Natural killer cell treated with Interleukin-12 subunit alpha and Interleukin-12 subunit beta and Interleukin-15 and Interleukin-18, amount 100 ng/mL, for 72 hours (primary cell): ENCODE results near the gene PPP1R9A. TPM values are rescaled to one million over a fixed set of nuclear protein-coding genes. Genes with fewer than 3 reads are reported as not detected.

ENCODE experiments used
- ATAC-seq, 2 donors: fragments of 150-1000 bp; cut with Tn5 transposase in 1 of 2; sonication (Bioruptor Pico), chemical (Tn5 transposase) in 1 of 2; 2 replicates each; pipeline ENCODE4 v1.10.0; 2021
- DNase-seq: peaks from one replicate; pipeline ENCODE4 v3.0.0; 2022; ENCODE audit warnings: low spot score
- H3K27ac Mint-ChIP-seq, 2 donors: 1 replicate in 1 of 2; 2 replicates in 1 of 2; pipeline ENCODE4 v1.8.0; 2022; ENCODE audit warnings: mixed read lengths in 2 of 2, mild to moderate bottlenecking in 1 of 2, moderate library complexity in 1 of 2
- H3K27me3 Mint-ChIP-seq, 2 donors: 1 replicate in 1 of 2; 2 replicates in 1 of 2; pipeline ENCODE4 v1.8.0; 2022; ENCODE audit warnings: mixed read lengths in 2 of 2
- H3K36me3 Mint-ChIP-seq: one replicate; pipeline ENCODE4 v1.8.0; 2022; ENCODE audit warnings: mixed read lengths
- H3K4me1 Mint-ChIP-seq, 2 donors: 1 replicate in 1 of 2; 2 replicates in 1 of 2; pipeline ENCODE4 v1.8.0; 2022; ENCODE audit warnings: low read depth in 2 of 2, mixed read lengths in 2 of 2, mild to moderate bottlenecking in 1 of 2
- H3K4me3 Mint-ChIP-seq: one replicate; pipeline ENCODE4 v1.8.0; 2022; ENCODE audit warnings: mixed read lengths
- H3K9me3 Mint-ChIP-seq: 2 replicates; pipeline ENCODE4 v1.8.0; 2022; ENCODE audit warnings: mixed read lengths
- total RNA-seq, 2 donors: library from RNA; stranded (reverse); gene quantifications; one replicate each; pipeline ENCODE4 v1.2.3, GENCODE V29; 2022

Gene PPP1R9A
- total RNA-seq, 2 donors from 2014 or later, result 0.69 to 1.8 TPM

GRCh38 chr7:95095259-95095965 lies 188.0 kb downstream of the PPP1R9A start:
- Mint-ChIP-seq H3K9me3 (no peaks in the 10 kb centered on the region), H3K4me3 (no peak overlapping the region), H3K27me3 (peaks cover 0 to 4% of the 10 kb centered on the region in 2 donors), H3K4me1 (no peaks in the 10 kb centered on the region), H3K27ac (no peak overlapping the region), H3K36me3 (no peaks in the 10 kb centered on the region)
- DNase-seq, result no peak
- ATAC-seq, result no peak

GRCh38 chr7:95095966-95096540 lies 188.7 kb downstream of the PPP1R9A start:
- ATAC-seq (peak in 1 of 2 donors; percentile 6), DNase-seq (no peak)
- H3K27me3 Mint-ChIP-seq, result peaks cover 0 to 4% of the 10 kb centered on the region in 2 donors
- H3K9me3 Mint-ChIP-seq, result no peaks in the 10 kb centered on the region
- H3K4me3 Mint-ChIP-seq, result no peak overlapping the region
- H3K27ac Mint-ChIP-seq, result no peak overlapping the region
- H3K4me1 Mint-ChIP-seq, result no peaks in the 10 kb centered on the region
- no peaks in the 10 kb centered on the region for H3K36me3 Mint-ChIP-seq

DNA sequence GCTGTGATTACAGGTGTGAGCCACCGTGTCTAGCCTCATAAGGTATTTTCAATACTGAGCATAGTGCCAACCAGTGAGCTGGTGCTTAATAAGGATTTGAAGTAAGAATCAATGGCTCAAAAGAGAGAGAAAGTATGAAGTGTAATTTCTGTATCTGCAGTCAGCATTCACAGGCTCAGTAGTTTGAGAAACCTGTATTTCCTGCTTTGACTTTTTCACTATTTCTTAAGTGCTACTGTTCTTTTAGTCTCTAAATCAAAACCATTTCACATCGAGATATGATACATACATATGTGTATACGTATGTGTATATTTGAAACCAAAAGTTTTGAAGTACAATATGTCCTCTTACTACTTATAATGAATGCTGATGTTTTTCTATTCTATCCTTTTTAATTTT lies 189.9 kb downstream of the PPP1R9A start:
- ATAC-seq (no peak), DNase-seq (no peak)
- no peaks in the 10 kb centered on the region for H3K9me3 Mint-ChIP-seq
- no peak overlapping the region for H3K27ac Mint-ChIP-seq
- H3K4me3 Mint-ChIP-seq, result no peak overlapping the region
- H3K27me3 Mint-ChIP-seq, result peaks cover 0 to 4% of the 10 kb centered on the region in 2 donors
- no peaks in the 10 kb centered on the region for H3K4me1 Mint-ChIP-seq
- no peaks in the 10 kb centered on the region for H3K36me3 Mint-ChIP-seq

DNA sequence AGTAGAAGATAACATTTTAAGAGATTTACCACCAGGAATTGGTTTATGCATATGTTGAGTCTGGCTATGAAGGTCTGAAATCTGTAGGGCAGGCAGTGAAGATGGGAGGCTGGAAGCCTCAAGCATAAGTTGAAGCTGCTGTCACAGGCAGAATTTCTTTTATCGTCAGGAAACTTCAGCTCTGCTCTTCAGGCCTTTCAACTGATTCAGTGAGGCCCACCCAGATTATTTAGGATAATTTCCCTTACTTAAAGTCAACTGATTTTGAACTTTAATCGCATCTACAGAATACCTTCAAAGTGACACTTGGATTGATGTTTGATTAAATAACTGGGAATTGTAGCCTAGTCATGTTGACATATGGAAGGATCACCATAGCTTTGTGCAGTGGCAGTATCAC lies 190.5 kb downstream of the PPP1R9A start:
- ATAC-seq (no peak), DNase-seq (no peak)
- no peak overlapping the region for H3K27ac Mint-ChIP-seq
- no peaks in the 10 kb centered on the region for H3K9me3 Mint-ChIP-seq
- no peaks in the 10 kb centered on the region for H3K4me1 Mint-ChIP-seq
- peaks cover 0 to 4% of the 10 kb centered on the region in 2 donors for H3K27me3 Mint-ChIP-seq
- H3K36me3 Mint-ChIP-seq, result no peaks in the 10 kb centered on the region
- H3K4me3 Mint-ChIP-seq, result no peak overlapping the region

DNA sequence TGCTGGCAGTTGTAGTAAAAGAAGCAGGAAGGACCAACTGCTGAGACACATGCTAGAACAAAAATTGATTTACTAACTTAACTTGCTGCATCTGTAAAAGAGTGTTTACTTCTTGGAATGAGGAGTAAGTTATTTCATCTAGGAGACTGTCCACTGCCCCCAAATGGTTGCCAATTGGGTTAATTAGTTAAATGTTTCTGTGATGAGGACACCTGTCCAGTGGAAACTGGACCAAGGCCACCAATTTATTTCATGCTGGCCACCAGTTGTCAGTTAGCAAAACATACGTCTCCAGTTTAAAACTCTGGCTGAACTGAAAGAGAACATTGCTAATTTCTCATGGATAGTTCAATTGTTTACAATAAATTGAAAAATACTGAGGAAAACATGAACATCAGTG lies 191.7 kb downstream of the PPP1R9A start:
- DNase-seq (no peak), ATAC-seq (no peak)
- Mint-ChIP-seq H3K9me3 (no peaks in the 10 kb centered on the region), H3K36me3 (no peaks in the 10 kb centered on the region), H3K27me3 (peaks cover 0 to 2% of the 10 kb centered on the region in 2 donors), H3K27ac (no peak overlapping the region), H3K4me1 (no peaks in the 10 kb centered on the region), H3K4me3 (no peak overlapping the region)

GRCh38 chr7:95101422-95101821 lies 194.0 kb downstream of the PPP1R9A start:
- Mint-ChIP-seq H3K27me3 (no peaks in the 10 kb centered on the region), H3K27ac (no peak overlapping the region), H3K9me3 (no peaks in the 10 kb centered on the region), H3K4me1 (no peaks in the 10 kb centered on the region), H3K36me3 (no peaks in the 10 kb centered on the region), H3K4me3 (no peak overlapping the region)
- DNase-seq (no peak), ATAC-seq (no peak)

DNA sequence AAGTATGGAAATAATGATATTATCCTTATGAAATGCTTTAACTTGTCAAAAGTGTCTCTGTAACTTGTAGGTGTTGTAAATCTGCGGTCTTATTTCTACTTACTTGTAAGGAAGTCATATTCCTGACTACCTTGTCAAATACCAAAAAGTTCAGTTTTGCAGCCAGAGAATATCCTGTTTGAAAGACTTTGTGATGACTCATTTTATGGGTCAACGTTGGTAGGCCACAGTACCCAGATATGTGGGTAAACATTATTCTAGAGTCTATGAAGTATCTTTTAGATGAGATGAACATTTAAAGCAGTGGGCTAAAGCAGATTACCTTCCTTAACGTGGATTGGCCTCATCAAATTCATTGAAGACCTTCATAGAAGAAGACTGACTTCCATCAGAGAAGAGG lies 195.3 kb downstream of the PPP1R9A start:
- no peaks in the 10 kb centered on the region for H3K36me3 Mint-ChIP-seq
- H3K27ac Mint-ChIP-seq, result no peak overlapping the region
- no peaks in the 10 kb centered on the region for H3K9me3 Mint-ChIP-seq
- H3K4me1 Mint-ChIP-seq, result no peaks in the 10 kb centered on the region
- ATAC-seq (no peak), DNase-seq (no peak)
- no peaks in the 10 kb centered on the region for H3K27me3 Mint-ChIP-seq
- no peak overlapping the region for H3K4me3 Mint-ChIP-seq

- no peaks in the 10 kb centered on the region for H3K4me1 Mint-ChIP-seq
- no peaks in the 10 kb centered on the region for H3K36me3 Mint-ChIP-seq
- H3K27me3 Mint-ChIP-seq, result no peaks in the 10 kb centered on the region
- no peaks in the 10 kb centered on the region for H3K9me3 Mint-ChIP-seq
- no peak for ATAC-seq
- DNase-seq, result no peak
- no peak overlapping the region for H3K27ac Mint-ChIP-seq
- no peak overlapping the region for H3K4me3 Mint-ChIP-seq
Observed at GRCh38 chr7:95104739-95105138, 197.3 kb downstream of the PPP1R9A start.

DNA sequence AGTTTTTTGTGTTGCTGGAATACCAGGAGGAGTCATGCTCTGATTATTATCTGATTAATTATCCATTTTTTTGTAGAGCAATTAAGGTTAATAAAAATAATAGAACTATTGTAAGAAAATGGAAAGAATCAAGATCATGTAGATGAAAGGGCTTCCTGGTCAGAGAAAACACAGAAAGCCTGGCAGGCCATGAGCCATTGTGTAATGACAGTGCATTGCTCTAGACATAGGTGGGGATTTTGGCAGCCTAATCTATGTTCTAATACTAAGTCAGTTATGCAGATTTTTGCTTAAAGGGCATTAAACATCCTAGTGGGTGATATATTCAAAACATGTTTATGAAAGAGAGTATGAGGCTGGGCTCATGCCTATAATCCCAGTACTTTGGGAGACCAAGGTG lies 198.2 kb downstream of the PPP1R9A start:
- ATAC-seq, result no peak
- Mint-ChIP-seq H3K9me3 (no peaks in the 10 kb centered on the region), H3K4me1 (no peaks in the 10 kb centered on the region), H3K27me3 (no peaks in the 10 kb centered on the region), H3K36me3 (no peaks in the 10 kb centered on the region), H3K27ac (no peak overlapping the region), H3K4me3 (no peak overlapping the region)
- DNase-seq, result no peak

DNA sequence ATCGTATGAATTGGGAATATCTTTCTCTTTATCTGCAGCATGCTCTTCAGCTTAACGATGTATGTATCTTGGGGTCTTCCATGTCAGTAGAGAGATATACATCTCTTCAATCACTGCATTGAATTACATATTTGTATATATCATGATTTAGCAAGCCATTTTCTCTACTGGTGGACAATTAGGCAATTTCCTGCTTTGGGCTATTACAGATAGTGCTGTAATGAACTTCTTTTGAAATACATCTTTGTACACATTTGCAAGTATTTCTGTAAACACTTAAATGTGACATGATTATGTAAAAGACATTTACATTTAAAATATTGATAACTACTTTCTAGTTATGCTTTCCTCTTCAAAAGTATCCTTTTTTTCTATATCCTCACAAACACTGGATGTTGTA lies 199.0 kb downstream of the PPP1R9A start:
- H3K27ac Mint-ChIP-seq, result no peak overlapping the region
- H3K9me3 Mint-ChIP-seq, result peaks cover under 1% of the 10 kb centered on the region
- H3K27me3 Mint-ChIP-seq, result no peaks in the 10 kb centered on the region
- no peak overlapping the region for H3K4me3 Mint-ChIP-seq
- H3K36me3 Mint-ChIP-seq, result no peaks in the 10 kb centered on the region
- DNase-seq, result no peak
- ATAC-seq, result no peak
- no peaks in the 10 kb centered on the region for H3K4me1 Mint-ChIP-seq

DNA sequence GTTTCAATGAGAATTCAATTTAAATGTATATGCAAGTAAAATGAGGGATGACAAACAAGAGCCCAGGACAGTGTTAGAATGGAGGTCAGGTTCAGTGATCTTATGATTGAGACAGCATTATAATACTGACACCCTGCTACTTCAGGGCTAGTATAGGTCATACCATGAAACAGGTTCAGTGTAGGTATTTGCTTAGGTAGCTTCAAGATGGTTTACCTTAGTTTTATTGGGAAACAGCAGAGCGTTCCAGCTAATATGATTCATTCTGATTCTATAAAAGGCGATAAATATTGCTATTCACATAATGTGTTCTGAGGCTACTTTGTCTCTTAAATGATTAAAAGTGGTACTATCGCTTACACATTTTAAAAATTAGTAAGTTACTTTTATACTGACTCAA lies 203.3 kb downstream of the PPP1R9A start:
- Mint-ChIP-seq H3K9me3 (peaks cover 3% of the 10 kb centered on the region), H3K4me1 (no peaks in the 10 kb centered on the region), H3K4me3 (no peak overlapping the region), H3K27me3 (peaks cover 0 to 2% of the 10 kb centered on the region in 2 donors), H3K27ac (no peak overlapping the region), H3K36me3 (no peaks in the 10 kb centered on the region)
- ATAC-seq (no peak), DNase-seq (no peak)

GRCh38 chr7:95113590-95113989 lies 206.2 kb downstream of the PPP1R9A start:
- Mint-ChIP-seq H3K4me3 (no peak overlapping the region), H3K9me3 (peaks cover 3% of the 10 kb centered on the region), H3K27ac (no peak overlapping the region), H3K36me3 (no peaks in the 10 kb centered on the region), H3K4me1 (no peaks in the 10 kb centered on the region), H3K27me3 (peaks cover 0 to 2% of the 10 kb centered on the region in 2 donors)
- ATAC-seq, result no peak
- no peak for DNase-seq

DNA sequence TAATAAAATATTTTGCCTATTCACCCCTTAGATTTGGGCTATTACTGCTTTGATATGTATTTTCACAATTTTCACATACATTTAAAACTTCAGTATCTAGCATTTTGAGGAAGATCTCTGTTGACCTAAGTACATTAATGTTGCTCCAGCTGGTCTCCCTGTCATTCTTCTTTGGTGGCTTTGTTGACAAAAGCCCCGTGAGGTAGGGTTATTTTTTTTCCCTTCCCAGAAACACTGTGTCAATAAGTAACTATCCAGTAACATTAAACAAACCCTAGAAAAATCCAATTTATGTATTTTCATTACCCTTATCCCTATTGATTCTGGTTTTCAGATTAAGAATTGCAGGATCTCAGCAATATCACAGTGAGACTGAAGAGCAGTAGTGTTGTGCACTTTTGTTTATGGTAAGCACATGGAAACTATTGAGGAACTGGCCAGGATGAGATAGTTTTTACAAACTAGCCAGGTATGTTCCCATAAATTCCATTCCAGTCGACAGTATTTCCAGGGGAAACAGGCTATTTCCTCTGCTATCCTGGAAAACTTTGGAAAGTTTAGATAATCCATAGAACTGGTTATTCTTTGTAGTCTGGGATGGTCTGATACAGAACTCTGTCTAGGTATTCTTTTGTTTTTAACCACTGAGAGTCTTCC lies 218.8 kb downstream of the PPP1R9A start:
- Mint-ChIP-seq H3K9me3 (no peaks in the 10 kb centered on the region), H3K36me3 (no peaks in the 10 kb centered on the region), H3K27me3 (no peaks in the 10 kb centered on the region), H3K4me3 (no peak overlapping the region), H3K27ac (no peak overlapping the region), H3K4me1 (no peaks in the 10 kb centered on the region)
- DNase-seq (no peak), ATAC-seq (no peak)

DNA sequence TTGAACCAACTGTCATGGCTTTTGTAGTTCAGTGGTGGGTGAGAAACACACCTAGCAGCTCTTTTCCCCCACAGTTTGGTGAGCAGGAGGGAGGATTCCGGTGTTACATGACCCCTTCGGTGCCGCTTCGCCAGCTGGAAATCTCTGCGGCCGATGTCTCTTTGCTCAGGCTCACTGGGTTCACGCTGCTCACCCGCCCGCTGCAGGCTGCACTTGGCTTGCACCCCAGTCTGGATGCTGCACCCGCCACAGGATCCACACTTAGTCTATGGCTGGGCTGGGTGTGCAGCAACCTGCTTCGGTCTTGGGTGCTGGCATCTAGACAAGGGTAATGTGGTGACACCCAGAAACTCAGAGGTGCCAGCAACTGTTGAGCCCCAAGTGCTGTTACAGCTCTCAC lies 225.1 kb downstream of the PPP1R9A start:
- Mint-ChIP-seq H3K36me3 (no peaks in the 10 kb centered on the region), H3K4me1 (no peaks in the 10 kb centered on the region), H3K27me3 (no peaks in the 10 kb centered on the region), H3K9me3 (no peaks in the 10 kb centered on the region), H3K27ac (no peak overlapping the region), H3K4me3 (no peak overlapping the region)
- DNase-seq (no peak), ATAC-seq (no peak)
